Stimulated activated memory B cell treated with anti-CD40 and anti-IgM and Interleukin-4, amounts not matched to agents 10 μg/mL and 1 μg/mL and 100 μg/mL, for 72 hours (primary cell): ENCODE measurements around the gene FJX1.

Source experiments
- ATAC-seq: fragments of 150-1000 bp; cut with Tn5 transposase; 2 replicates; pipeline ENCODE4 v1.10.0; 2021
- H3K27ac Mint-ChIP-seq: one replicate; pipeline ENCODE4 v1.8.0; 2022; ENCODE audit warnings: mild to moderate bottlenecking, mixed read lengths
- H3K27me3 Mint-ChIP-seq: one replicate; pipeline ENCODE4 v1.8.0; 2022; ENCODE audit warnings: mixed read lengths
- H3K36me3 Mint-ChIP-seq: one replicate; pipeline ENCODE4 v1.8.0; 2022; ENCODE audit warnings: mixed read lengths
- H3K4me1 Mint-ChIP-seq: one replicate; pipeline ENCODE4 v1.8.0; 2022; ENCODE audit warnings: mixed read lengths
- H3K4me3 Mint-ChIP-seq: one replicate; pipeline ENCODE4 v1.8.0; 2022; ENCODE audit warnings: mild to moderate bottlenecking, moderate library complexity, mixed read lengths
- H3K9me3 Mint-ChIP-seq: one replicate; pipeline ENCODE4 v1.8.0; 2022; ENCODE audit warnings: mixed read lengths

Gene FJX1

GRCh38 chr11:35617687-35618496 is at the start of gene FJX1:
Gene FJX1, plus strand, starts transcription at chr11:35618460. Its CDS starts 177 bp downstream, at chr11:35618637.
- Mint-ChIP-seq H3K27ac (no peak within 1 kb of the TSS), H3K27me3 (peaks cover 43% of the 10 kb centered on the region), H3K9me3 (no peaks in the 10 kb centered on the region), H3K4me1 (peaks cover 16% of the 10 kb centered on the region), H3K36me3 (no peaks in the 10 kb centered on the region), H3K4me3 (peak within 1 kb of the TSS; percentile 70)
- ATAC-seq = peak; percentile 45

GRCh38 chr11:35571696-35572095 is 46.6 kb upstream of the FJX1 start:
- Mint-ChIP-seq H3K27me3 (peaks cover 43% of the 10 kb centered on the region), H3K36me3 (no peaks in the 10 kb centered on the region), H3K9me3 (peaks cover 10% of the 10 kb centered on the region), H3K4me3 (no peak overlapping the region), H3K4me1 (no peaks in the 10 kb centered on the region), H3K27ac (no peak overlapping the region)
- no peak for ATAC-seq

- Mint-ChIP-seq H3K36me3 (no peaks in the 10 kb centered on the region), H3K27ac (no peak overlapping the region), H3K27me3 (peaks cover 52% of the 10 kb centered on the region), H3K4me3 (no peak overlapping the region), H3K9me3 (no peaks in the 10 kb centered on the region), H3K4me1 (no peaks in the 10 kb centered on the region)
- ATAC-seq = no peak
Observed at GRCh38 chr11:35579557-35580396, 38.5 kb upstream of the FJX1 start.

- no peaks in the 10 kb centered on the region for H3K36me3 Mint-ChIP-seq
- no peak overlapping the region for H3K4me3 Mint-ChIP-seq
- H3K27ac Mint-ChIP-seq = no peak overlapping the region
- no peaks in the 10 kb centered on the region for H3K9me3 Mint-ChIP-seq
- no peak for ATAC-seq
- no peaks in the 10 kb centered on the region for H3K4me1 Mint-ChIP-seq
- peaks cover 48% of the 10 kb centered on the region for H3K27me3 Mint-ChIP-seq
Observed at GRCh38 chr11:35580397-35580781, 37.9 kb upstream of the FJX1 start.

- Mint-ChIP-seq H3K36me3 (no peaks in the 10 kb centered on the region), H3K27me3 (peaks cover 38% of the 10 kb centered on the region)
- ATAC-seq = no peak
Observed at GRCh38 chr11:35582033-35582432, 36.2 kb upstream of the FJX1 start.

GRCh38 chr11:35583126-35583525 is 35.1 kb upstream of the FJX1 start:
- no peak for ATAC-seq
- Mint-ChIP-seq H3K36me3 (no peaks in the 10 kb centered on the region), H3K27ac (no peak overlapping the region), H3K4me1 (no peaks in the 10 kb centered on the region), H3K27me3 (peaks cover 38% of the 10 kb centered on the region), H3K4me3 (no peak overlapping the region), H3K9me3 (no peaks in the 10 kb centered on the region)

More at GRCh38 chr11:35582033-35582432, 36.2 kb upstream of the FJX1 start:
- no peaks in the 10 kb centered on the region for H3K9me3 Mint-ChIP-seq
- no peaks in the 10 kb centered on the region for H3K4me1 Mint-ChIP-seq
- no peak overlapping the region for H3K4me3 Mint-ChIP-seq
- H3K27ac Mint-ChIP-seq = no peak overlapping the region

- no peak for ATAC-seq
- no peaks in the 10 kb centered on the region for H3K36me3 Mint-ChIP-seq
- H3K27me3 Mint-ChIP-seq = peaks cover 42% of the 10 kb centered on the region
- no peaks in the 10 kb centered on the region for H3K9me3 Mint-ChIP-seq
- H3K27ac Mint-ChIP-seq = no peak overlapping the region
- no peaks in the 10 kb centered on the region for H3K4me1 Mint-ChIP-seq
- no peak overlapping the region for H3K4me3 Mint-ChIP-seq
Observed at GRCh38 chr11:35583843-35584242, 34.4 kb upstream of the FJX1 start.

GRCh38 chr11:35584321-35584720 is 33.9 kb upstream of the FJX1 start:
- Mint-ChIP-seq H3K36me3 (no peaks in the 10 kb centered on the region), H3K4me3 (no peak overlapping the region), H3K27me3 (peaks cover 46% of the 10 kb centered on the region), H3K9me3 (no peaks in the 10 kb centered on the region), H3K4me1 (no peaks in the 10 kb centered on the region), H3K27ac (no peak overlapping the region)
- ATAC-seq = no peak

- H3K27me3 Mint-ChIP-seq = peaks cover 50% of the 10 kb centered on the region
- H3K36me3 Mint-ChIP-seq = no peaks in the 10 kb centered on the region
- H3K4me3 Mint-ChIP-seq = no peak overlapping the region
- no peak overlapping the region for H3K27ac Mint-ChIP-seq
- H3K9me3 Mint-ChIP-seq = no peaks in the 10 kb centered on the region
- ATAC-seq = no peak
- no peaks in the 10 kb centered on the region for H3K4me1 Mint-ChIP-seq
Observed at GRCh38 chr11:35585416-35585815, 32.8 kb upstream of the FJX1 start.

GRCh38 chr11:35586222-35586621 is 32.0 kb upstream of the FJX1 start:
- Mint-ChIP-seq H3K9me3 (no peaks in the 10 kb centered on the region), H3K27ac (no peak overlapping the region), H3K4me3 (no peak overlapping the region), H3K27me3 (peaks cover 42% of the 10 kb centered on the region), H3K36me3 (no peaks in the 10 kb centered on the region), H3K4me1 (no peaks in the 10 kb centered on the region)
- ATAC-seq = no peak

GRCh38 chr11:35587972-35588371 is 30.3 kb upstream of the FJX1 start:
- Mint-ChIP-seq H3K9me3 (no peaks in the 10 kb centered on the region), H3K27me3 (peaks cover 26% of the 10 kb centered on the region), H3K4me1 (no peaks in the 10 kb centered on the region), H3K4me3 (no peak overlapping the region), H3K27ac (no peak overlapping the region), H3K36me3 (no peaks in the 10 kb centered on the region)
- ATAC-seq = no peak

GRCh38 chr11:35588627-35589026 is 29.6 kb upstream of the FJX1 start:
- Mint-ChIP-seq H3K9me3 (no peaks in the 10 kb centered on the region), H3K4me1 (no peaks in the 10 kb centered on the region), H3K4me3 (no peak overlapping the region), H3K27me3 (peaks cover 19% of the 10 kb centered on the region), H3K27ac (no peak overlapping the region), H3K36me3 (no peaks in the 10 kb centered on the region)
- ATAC-seq = no peak

GRCh38 chr11:35589281-35589680 is 29.0 kb upstream of the FJX1 start:
- Mint-ChIP-seq H3K27me3 (peaks cover 14% of the 10 kb centered on the region), H3K4me1 (no peaks in the 10 kb centered on the region), H3K36me3 (no peaks in the 10 kb centered on the region), H3K4me3 (no peak overlapping the region), H3K27ac (no peak overlapping the region), H3K9me3 (no peaks in the 10 kb centered on the region)
- ATAC-seq = no peak

GRCh38 chr11:35590412-35590811 is 27.8 kb upstream of the FJX1 start:
- no peak for ATAC-seq
- H3K9me3 Mint-ChIP-seq = no peaks in the 10 kb centered on the region
- peaks cover 14% of the 10 kb centered on the region for H3K27me3 Mint-ChIP-seq
- H3K36me3 Mint-ChIP-seq = no peaks in the 10 kb centered on the region
- no peak overlapping the region for H3K4me3 Mint-ChIP-seq
- no peak overlapping the region for H3K27ac Mint-ChIP-seq
- H3K4me1 Mint-ChIP-seq = no peaks in the 10 kb centered on the region

- no peak overlapping the region for H3K4me3 Mint-ChIP-seq
- no peak overlapping the region for H3K27ac Mint-ChIP-seq
- no peaks in the 10 kb centered on the region for H3K4me1 Mint-ChIP-seq
- no peaks in the 10 kb centered on the region for H3K9me3 Mint-ChIP-seq
- ATAC-seq = no peak
- peaks cover 14% of the 10 kb centered on the region for H3K27me3 Mint-ChIP-seq
- H3K36me3 Mint-ChIP-seq = no peaks in the 10 kb centered on the region
Observed at GRCh38 chr11:35593143-35593542, 25.1 kb upstream of the FJX1 start.

GRCh38 chr11:35594680-35595079 is 23.6 kb upstream of the FJX1 start:
- H3K4me1 Mint-ChIP-seq = no peaks in the 10 kb centered on the region
- no peaks in the 10 kb centered on the region for H3K36me3 Mint-ChIP-seq
- H3K27me3 Mint-ChIP-seq = peaks cover 8% of the 10 kb centered on the region
- H3K27ac Mint-ChIP-seq = no peak overlapping the region
- no peak overlapping the region for H3K4me3 Mint-ChIP-seq
- no peak for ATAC-seq
- H3K9me3 Mint-ChIP-seq = no peaks in the 10 kb centered on the region
